HepG2 (cell line): Measurements from ENCODE around the gene DNAJB6. TPM values are rescaled to one million over a fixed set of nuclear protein-coding genes. Genes with fewer than 3 reads are reported as not detected.
A peak's percentile ranks its signal among the peaks of the same experiment; 100 is the strongest.

Experiments used
- ATAC-seq: fragments of 200-7000 bp; cut with Tn5 transposase; 3 replicates; pipeline ENCODE4 v1.9.1; 2020; ENCODE audit warnings: mild to moderate bottlenecking, moderate library complexity
- BruUV-seq: library from RNA; stranded (reverse); fragments of 400-500 nt; replicated peaks from 2 replicates; lab custom pipeline; 2021; lab: Mats Ljungman, UMichigan
- CTCF ChIA-PET: fragments of 300-600 bp; formaldehyde crosslinking; extraction: SDS; loops from one replicate; lab custom pipeline; 2021; ENCODE audit warnings: low total read pairs, inconsistent platforms, low intra/inter-chr PET ratio; lab: Yijun Ruan, JAX
- POLR2A ChIA-PET: fragments of 350-600 bp; sonication (Branson Sonifier 250); formaldehyde crosslinking; loops from one replicate; lab custom pipeline; 2020; ENCODE audit warnings: antibody characterized with exemption, inconsistent platforms; lab: Yijun Ruan, JAX
- DNase-seq: peaks from one replicate; pipeline ENCODE4 v3.0.0-alpha.2; 2015; ENCODE audit warnings: low spot score
- FAIRE-seq: peaks from 3 replicates; lab custom pipeline; 2011; peaks lifted over from hg19 to GRCh38; lab: Jason Lieb, UNC
- H2AFZ ChIP-seq: one replicate; pipeline ENCODE4 v1.6.1; 2011; ENCODE audit warnings: low read length, inconsistent platforms
- H3K27ac ChIP-seq: fragments of 300-600 bp; 3 replicates; pipeline ENCODE4 v1.8.0; 2011; ENCODE audit warnings: mixed run types, mild to moderate bottlenecking, mixed read lengths, low read length, inconsistent platforms; ENCODE audit not compliant: insufficient read depth; ENCODE audit errors: extremely low read length
- H3K27me3 ChIP-seq, 2 experiments: fragments of 200-600 bp in 1 of 2; 2 replicates in 1 of 2; 3 replicates in 1 of 2; pipeline versions ENCODE4 v1.6.0 to v1.8.0; 2011; ENCODE audit warnings: low read length in 2 of 2, mild to moderate bottlenecking in 2 of 2, moderate library complexity in 2 of 2, inconsistent platforms in 1 of 2; ENCODE audit not compliant: insufficient read depth in 2 of 2, control insufficient read depth in 1 of 2
- H3K36me3 ChIP-seq, 2 experiments: fragments of 200-600 bp in 1 of 2; replicated peaks in 1 of 2; 2 replicates in 1 of 2; 3 replicates in 1 of 2; pipeline versions ENCODE4 v1.5.1 to v1.8.0; 2011; ENCODE audit warnings: low read length in 2 of 2, inconsistent platforms in 1 of 2; ENCODE audit not compliant: insufficient read depth in 2 of 2, control insufficient read depth in 1 of 2
- H3K4me1 ChIP-seq: 2 replicates; pipeline ENCODE4 v1.5.1; 2012; ENCODE audit warnings: low read length, inconsistent platforms; ENCODE audit not compliant: insufficient read depth
- H3K4me2 ChIP-seq: 2 replicates; pipeline ENCODE4 v1.6.0; 2011; ENCODE audit warnings: low read depth, low read length, inconsistent platforms
- H3K4me3 ChIP-seq, 3 experiments: fragments of 200-600 bp in 1 of 3; sonication (generic), shearing (Covaris generic) in 1 of 3; replicated peaks in 1 of 3; 2 replicates each; pipeline ENCODE4 v1.5.1; 2011 to 2016; ENCODE audit warnings: low read length in 3 of 3, inconsistent platforms in 2 of 3, low read depth in 2 of 3, mild to moderate bottlenecking in 2 of 3, control low read depth in 1 of 3, mixed read lengths in 1 of 3; ENCODE audit not compliant: insufficient read depth in 1 of 3
- H3K79me2 ChIP-seq: one replicate; pipeline ENCODE4 v1.6.1; 2011; ENCODE audit warnings: low read length, inconsistent platforms; ENCODE audit not compliant: insufficient read depth
- H3K9ac ChIP-seq: 2 replicates; pipeline ENCODE4 v1.6.0; 2011; ENCODE audit warnings: mild to moderate bottlenecking, low read depth, low read length, inconsistent platforms; ENCODE audit not compliant: insufficient read depth
- H3K9me3 ChIP-seq: 2 replicates; pipeline ENCODE4 v1.5.1; 2012; ENCODE audit warnings: mild to moderate bottlenecking, low read length
- H4K20me1 ChIP-seq: 2 replicates; pipeline ENCODE4 v1.6.0; 2011; ENCODE audit warnings: inconsistent platforms, mild to moderate bottlenecking, low read length, moderate library complexity; ENCODE audit not compliant: insufficient read depth
- AGO2 ChIP-seq: fragments of 200-400 bp; formaldehyde crosslinking; optimal IDR thresholded peaks from 2 replicates; pipeline ENCODE3; 2017; ENCODE audit warnings: mild to moderate bottlenecking, low read depth, low read length, moderate library complexity
- CEBPB ChIP-seq: IDR thresholded peaks from 2 replicates; pipeline ENCODE4 v1.6.1; 2011; ENCODE audit warnings: low read depth, low read length, improper control_type of control experiment, borderline replicate concordance
- CEBPG ChIP-seq: IDR thresholded peaks from 2 replicates; pipeline ENCODE4 v1.6.1; 2016
- NFKBIZ ChIP-seq: IDR thresholded peaks from 2 replicates; pipeline ENCODE4 v1.6.1; 2018; ENCODE audit warnings: missing genetic modification reagents, missing compliant biosample characterization
- NR3C1 ChIP-seq: sonication (generic); formaldehyde crosslinking; IDR thresholded peaks from 2 replicates; pipeline ENCODE4 v1.4.0; 2020; ENCODE audit warnings: missing genetic modification reagents
- PTBP1 ChIP-seq: fragments of 200-400 bp; formaldehyde crosslinking; IDR thresholded peaks from 2 replicates; pipeline ENCODE4 v1.6.1; 2018; ENCODE audit warnings: low read length, low read depth; ENCODE audit not compliant: poor library complexity, severe bottlenecking
- ZBTB33 ChIP-seq: sonication (generic); formaldehyde crosslinking; IDR thresholded peaks from 2 replicates; pipeline ENCODE4 v1.4.0; 2020; ENCODE audit warnings: missing genetic modification reagents
- ZNF275 ChIP-seq: sonication (generic); formaldehyde crosslinking; IDR thresholded peaks from 2 replicates; pipeline ENCODE4 v1.8.0; 2022; ENCODE audit warnings: missing genetic modification reagents, mild to moderate bottlenecking, inconsistent platforms, borderline replicate concordance
- WGBS: methylation state at CpG from one replicate; pipeline ENCODE4 v1.1.6; 2017; ENCODE audit warnings: low lambda C conversion rate; 5-methylcytosine and 5-hydroxymethylcytosine counted together
- in situ Hi-C: cut with HindIII; loops from 2 replicates; pipeline ENCODE4 v1.10.0; 2017; ENCODE audit warnings: low pct_unique_long_range_greater_than_20kb; ENCODE audit not compliant: extremely low pct_ligation_motif_present
- intact Hi-C: fragments of 100-400 bp; cut with micrococcal nuclease; formaldehyde crosslinking; loops from one replicate; pipeline ENCODE4 v1.10.0; 2022; ENCODE audit not compliant: unreplicated experiment
- polyA plus RNA-seq, 8 experiments: library from polyadenylated mRNA; depleted of rRNA in 3 of 8; stranded (reverse) in 7 of 8; unstranded in 1 of 8; fragments of >200 nt; fragmentation: Illumina TruSeq in 4 of 8; extraction: Trizol in 4 of 8; gene quantifications; 2 replicates each; pipeline versions ENCODE4 v1.2.1 to v1.2.3, GENCODE V29; 2011 to 2016; ENCODE audit warnings: low read depth in 4 of 8, missing spikeins in 1 of 8, mixed read lengths in 1 of 8; ENCODE audit not compliant: insufficient read depth in 1 of 8
- total RNA-seq, 5 experiments: library from RNA; depleted of rRNA; stranded (reverse); fragments of >200 nt; fragmentation: Illumina TruSeq; extraction: Trizol; gene quantifications; 2 replicates each; pipeline ENCODE4 v1.2.3, GENCODE V29; 2016; ENCODE audit warnings: low read depth in 1 of 5
- TF ChIP-seq, protein P1 (sequence below): sonication (generic); formaldehyde crosslinking; IDR thresholded peaks from 2 replicates; pipeline ENCODE4 v1.5.1; 2020; ENCODE audit warnings: missing genetic modification reagents, mild to moderate bottlenecking, borderline replicate concordance

Gene DNAJB6
- total and polyA plus RNA-seq, 2 of the 13 experiments (the other 11 are each of a cell fraction or from before 2014, with no cell fraction given): 29.9 to 53.9 TPM

- Histone ChIP-seq H3K4me2 (no peak overlapping the region), H3K9me3 (no peaks in the 10 kb centered on the region), H4K20me1 (no peaks in the 10 kb centered on the region; the same call in 1 of the 2 replicates), H3K4me3 (no peak overlapping the region), H3K36me3 (peaks cover 3 to 20% of the 10 kb centered on the region in 2 experiments; a peak in 3 of 5 replicates), H3K79me2 (peaks cover 2% of the 10 kb centered on the region), H3K4me1 (no peaks in the 10 kb centered on the region), H3K27ac (no peak overlapping the region), H2AFZ (no peak overlapping the region), H3K27me3 (no peaks in the 10 kb centered on the region), H3K9ac (no peak overlapping the region)
- ATAC-seq (no peak), FAIRE-seq (no peak), DNase-seq (no peak)
- TF ChIP-seq CEBPG (peak; percentile 42; the same call in 1 of the 2 replicates), NFKBIZ (CRISPR knock-in tag) (no peak), ZBTB33 (CRISPR knock-in tag) (peak; percentile 92), CEBPB (peak; percentile 88)
- ChIA-PET POLR2A (no interaction called here), CTCF (no interaction called here)
- intact Hi-C loops: no loop called here
- BruUV-seq: no TSS peak
- 95% methylated on average over 28 of the region's 29 CpGs for WGBS
- in situ Hi-C loops: no loop called here
Observed at GRCh38 chr7:157401567-157402387, 65.0 kb downstream of the DNAJB6 start.

- Histone ChIP-seq H3K27me3 (no peaks in the 10 kb centered on the region), H3K4me2 (no peak overlapping the region), H3K36me3 (peaks cover 3 to 23% of the 10 kb centered on the region in 2 experiments; a peak in 3 of 5 replicates), H3K27ac (no peak overlapping the region), H3K9ac (no peak overlapping the region), H3K4me1 (no peaks in the 10 kb centered on the region), H2AFZ (no peak overlapping the region), H4K20me1 (no peaks in the 10 kb centered on the region; the same call in 1 of the 2 replicates), H3K79me2 (peaks cover 2% of the 10 kb centered on the region), H3K9me3 (no peaks in the 10 kb centered on the region), H3K4me3 (no peak overlapping the region)
- intact Hi-C loops (no loop called here), in situ Hi-C loops (no loop called here)
- BruUV-seq: no TSS peak
- POLR2A ChIA-PET: no interaction called here
- FAIRE-seq: no peak
- CTCF ChIA-PET: no interaction called here
- ATAC-seq: no peak
- TF ChIP-seq AGO2 (peak; percentile 40), ZNF275 (CRISPR knock-in tag) (no peak), PTBP1 (no peak), NR3C1 (no peak)
- TF ChIP-seq, protein P1, sequence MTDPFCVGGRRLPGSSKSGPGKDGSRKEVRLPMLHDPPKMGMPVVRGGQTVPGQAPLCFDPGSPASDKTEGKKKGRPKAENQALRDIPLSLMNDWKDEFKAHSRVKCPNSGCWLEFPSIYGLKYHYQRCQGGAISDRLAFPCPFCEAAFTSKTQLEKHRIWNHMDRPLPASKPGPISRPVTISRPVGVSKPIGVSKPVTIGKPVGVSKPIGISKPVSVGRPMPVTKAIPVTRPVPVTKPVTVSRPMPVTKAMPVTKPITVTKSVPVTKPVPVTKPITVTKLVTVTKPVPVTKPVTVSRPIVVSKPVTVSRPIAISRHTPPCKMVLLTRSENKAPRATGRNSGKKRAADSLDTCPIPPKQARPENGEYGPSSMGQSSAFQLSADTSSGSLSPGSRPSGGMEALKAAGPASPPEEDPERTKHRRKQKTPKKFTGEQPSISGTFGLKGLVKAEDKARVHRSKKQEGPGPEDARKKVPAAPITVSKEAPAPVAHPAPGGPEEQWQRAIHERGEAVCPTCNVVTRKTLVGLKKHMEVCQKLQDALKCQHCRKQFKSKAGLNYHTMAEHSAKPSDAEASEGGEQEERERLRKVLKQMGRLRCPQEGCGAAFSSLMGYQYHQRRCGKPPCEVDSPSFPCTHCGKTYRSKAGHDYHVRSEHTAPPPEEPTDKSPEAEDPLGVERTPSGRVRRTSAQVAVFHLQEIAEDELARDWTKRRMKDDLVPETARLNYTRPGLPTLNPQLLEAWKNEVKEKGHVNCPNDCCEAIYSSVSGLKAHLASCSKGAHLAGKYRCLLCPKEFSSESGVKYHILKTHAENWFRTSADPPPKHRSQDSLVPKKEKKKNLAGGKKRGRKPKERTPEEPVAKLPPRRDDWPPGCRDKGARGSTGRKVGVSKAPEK (CRISPR knock-in tag): no peak
- WGBS: 98% methylated on average over 8 of the region's 12 CpGs
- no peak for DNase-seq
Observed at GRCh38 chr7:157402388-157402703, 65.5 kb downstream of the DNAJB6 start.
